22Rv1 (cell line): ENCODE measurements around the gene SERTAD1.

Experiments used
- H3K27ac ChIP-seq: fragments of 450-650 bp; 2 replicates; pipeline ENCODE4 v1.5.1; 2017
- ZFX ChIP-seq: fragments of 450-650 bp; IDR thresholded peaks from 2 replicates; pipeline ENCODE4 v1.6.1; 2017; ENCODE audit warnings: antibody characterized with exemption, borderline replicate concordance
- TF ChIP-seq, protein P1 (sequence below): fragments of 450-650 bp; IDR thresholded peaks from 2 replicates; pipeline ENCODE4 v1.5.1; 2017; ENCODE audit warnings: mild to moderate bottlenecking

The SERTAD1 gene

DNA sequence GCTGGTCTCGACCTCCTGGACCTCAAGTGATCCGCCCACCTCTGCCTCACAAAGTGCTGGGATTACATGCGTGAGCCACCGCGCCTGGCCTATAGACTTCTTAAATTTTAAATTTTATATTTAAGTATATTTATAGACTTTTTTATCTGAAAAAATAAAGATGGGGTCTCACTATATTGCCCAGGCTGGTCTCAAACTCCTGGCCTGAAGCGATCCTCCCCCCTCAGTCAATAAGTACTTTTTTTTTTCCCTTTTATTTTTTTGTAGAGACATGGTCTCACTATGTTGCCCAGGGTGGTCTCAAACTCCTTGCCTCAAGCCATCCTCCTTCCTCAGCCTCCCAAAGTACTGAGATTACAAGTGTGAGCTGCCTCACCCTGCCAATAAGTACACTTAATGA is 1.9 kb downstream of the SERTAD1 start:
- TF ChIP-seq, protein P1, sequence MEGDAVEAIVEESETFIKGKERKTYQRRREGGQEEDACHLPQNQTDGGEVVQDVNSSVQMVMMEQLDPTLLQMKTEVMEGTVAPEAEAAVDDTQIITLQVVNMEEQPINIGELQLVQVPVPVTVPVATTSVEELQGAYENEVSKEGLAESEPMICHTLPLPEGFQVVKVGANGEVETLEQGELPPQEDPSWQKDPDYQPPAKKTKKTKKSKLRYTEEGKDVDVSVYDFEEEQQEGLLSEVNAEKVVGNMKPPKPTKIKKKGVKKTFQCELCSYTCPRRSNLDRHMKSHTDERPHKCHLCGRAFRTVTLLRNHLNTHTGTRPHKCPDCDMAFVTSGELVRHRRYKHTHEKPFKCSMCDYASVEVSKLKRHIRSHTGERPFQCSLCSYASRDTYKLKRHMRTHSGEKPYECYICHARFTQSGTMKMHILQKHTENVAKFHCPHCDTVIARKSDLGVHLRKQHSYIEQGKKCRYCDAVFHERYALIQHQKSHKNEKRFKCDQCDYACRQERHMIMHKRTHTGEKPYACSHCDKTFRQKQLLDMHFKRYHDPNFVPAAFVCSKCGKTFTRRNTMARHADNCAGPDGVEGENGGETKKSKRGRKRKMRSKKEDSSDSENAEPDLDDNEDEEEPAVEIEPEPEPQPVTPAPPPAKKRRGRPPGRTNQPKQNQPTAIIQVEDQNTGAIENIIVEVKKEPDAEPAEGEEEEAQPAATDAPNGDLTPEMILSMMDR, result no peak
- no peak for TF ChIP-seq ZFX
- H3K27ac ChIP-seq, result peak overlapping the region; percentile 99

DNA sequence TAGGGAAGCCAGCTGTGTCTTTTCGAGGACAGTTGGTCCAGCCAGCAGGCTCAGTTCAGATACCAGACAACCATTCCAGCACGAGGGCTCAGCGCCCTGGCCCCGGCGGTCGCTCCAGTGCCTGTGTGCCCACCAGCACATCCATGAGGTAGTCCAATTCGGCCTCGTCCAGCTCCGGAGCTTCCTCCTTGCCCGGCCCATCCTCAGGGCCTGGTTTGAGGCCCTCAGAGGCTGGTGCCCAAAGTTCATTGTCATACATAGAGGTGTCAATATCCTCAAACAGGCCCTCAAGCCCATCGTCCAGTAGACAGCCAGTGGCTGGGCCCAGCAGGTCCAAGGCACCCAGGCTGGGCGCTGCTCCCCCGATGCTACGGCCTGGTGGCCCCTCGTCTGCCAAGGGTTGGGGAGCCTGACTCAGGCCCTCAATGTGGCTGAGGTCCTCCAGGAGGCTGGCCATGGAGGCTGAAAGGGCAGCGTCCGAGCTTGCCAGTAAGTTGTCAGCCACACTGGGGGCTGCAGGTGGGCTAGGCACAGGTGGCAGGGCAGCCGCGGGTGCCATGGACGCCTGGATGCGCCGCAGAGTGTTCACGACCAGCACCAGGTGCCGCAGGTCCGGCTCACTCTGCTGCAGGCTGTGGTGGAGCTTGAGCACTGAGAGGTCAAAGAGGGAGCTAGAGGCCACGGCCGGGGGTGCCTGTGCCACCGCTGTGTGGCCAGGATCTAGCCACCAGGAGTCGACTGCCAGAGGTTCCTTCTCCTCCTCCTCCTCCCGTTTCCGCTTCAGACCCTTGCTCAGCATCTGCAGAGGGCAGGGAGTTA is 2.8 kb downstream of the SERTAD1 start:
- peak overlapping the region; percentile 87 for H3K27ac ChIP-seq
- TF ChIP-seq, protein P1, result no peak
- no peak for TF ChIP-seq ZFX

DNA sequence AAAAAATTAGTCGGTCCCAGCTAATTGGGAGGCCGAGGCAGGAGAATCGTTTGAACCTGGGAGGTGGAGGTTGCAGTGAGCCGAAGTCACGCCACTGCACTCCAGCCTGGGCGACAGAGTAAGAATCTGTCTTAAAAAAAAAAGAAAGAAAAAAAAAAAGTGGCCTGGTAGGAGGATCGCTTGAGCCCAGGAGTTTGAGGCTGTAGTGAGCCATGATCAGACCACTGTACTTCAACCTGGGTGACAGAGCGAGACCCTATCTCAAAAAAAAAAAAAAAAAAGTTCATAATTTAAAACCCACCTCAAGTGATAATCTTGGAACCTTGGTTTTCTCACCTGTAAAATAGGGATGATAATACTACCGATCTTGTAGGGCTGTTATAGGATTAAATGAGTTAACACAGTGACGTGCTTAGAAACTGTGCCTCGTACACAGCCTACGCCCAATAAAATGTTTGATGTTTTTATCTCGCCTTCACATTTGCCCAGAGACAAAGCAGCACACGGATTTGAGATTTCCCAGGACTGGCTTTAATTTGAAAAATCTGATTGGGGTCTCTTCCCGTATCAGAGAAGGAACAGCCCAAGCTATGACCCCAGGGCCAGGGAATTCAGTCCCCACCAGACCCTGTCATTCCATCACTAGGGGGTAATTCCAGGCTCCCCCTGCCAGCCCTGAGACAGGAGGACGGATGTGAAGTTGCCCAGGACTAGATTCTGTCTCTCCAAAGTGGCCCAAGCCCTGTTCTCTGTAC is 3.6 kb downstream of the SERTAD1 start:
- no peak for TF ChIP-seq ZFX
- TF ChIP-seq, protein P1, result no peak
- peak overlapping the region; percentile 87 for H3K27ac ChIP-seq

DNA sequence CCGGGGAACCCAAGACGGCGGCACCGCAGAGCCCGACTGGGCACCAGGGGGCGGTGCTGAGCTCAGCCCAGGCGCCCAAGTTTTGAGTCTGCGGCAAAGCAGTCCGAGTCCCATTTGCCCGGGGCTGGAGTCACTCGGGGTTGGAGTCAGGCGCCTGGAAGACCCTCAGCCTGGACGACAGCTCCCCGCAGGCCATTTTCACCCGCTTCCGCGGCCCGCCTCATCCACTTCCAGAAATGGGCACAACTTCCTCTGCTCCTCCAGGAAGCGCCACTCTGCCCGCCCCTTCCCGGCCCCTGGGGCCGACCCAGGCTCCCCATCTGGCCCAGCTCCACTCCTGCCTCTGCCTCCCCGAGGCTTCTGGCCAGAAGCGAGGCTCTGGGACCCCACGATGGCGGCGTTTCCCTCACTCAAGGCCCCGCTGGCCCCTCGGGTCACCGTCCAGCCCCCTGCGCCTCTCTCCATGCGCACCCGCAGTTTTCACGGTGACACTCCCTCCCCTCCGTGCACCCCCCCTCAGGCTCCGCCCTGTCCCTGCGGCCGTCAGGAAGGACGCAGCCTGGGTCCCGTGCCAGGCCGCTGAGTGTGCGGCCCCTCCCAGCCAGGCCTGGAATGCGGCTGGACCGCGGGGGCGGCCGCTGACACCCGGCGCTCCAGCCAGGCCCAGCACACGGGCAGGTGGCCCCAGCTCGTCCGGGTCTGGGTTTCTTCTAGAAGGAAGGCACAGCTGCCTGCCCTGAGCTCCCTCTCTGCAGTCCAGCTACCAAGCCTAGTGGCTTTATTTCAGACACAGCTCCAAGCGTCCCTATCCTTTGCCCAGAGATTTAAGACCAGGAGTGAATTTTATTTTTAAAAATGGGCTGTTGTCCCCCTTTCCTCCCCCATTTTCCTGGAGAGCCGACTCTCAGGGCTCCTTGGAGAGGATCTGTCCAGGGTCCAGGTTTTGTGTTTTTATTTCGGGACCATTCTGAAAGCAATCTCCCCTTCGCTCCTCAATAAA is 4.7 kb downstream of the SERTAD1 start:
- peak overlapping the region; percentile 87 for H3K27ac ChIP-seq
- TF ChIP-seq ZFX, result no peak
- TF ChIP-seq, protein P1, result peak; percentile 99

DNA sequence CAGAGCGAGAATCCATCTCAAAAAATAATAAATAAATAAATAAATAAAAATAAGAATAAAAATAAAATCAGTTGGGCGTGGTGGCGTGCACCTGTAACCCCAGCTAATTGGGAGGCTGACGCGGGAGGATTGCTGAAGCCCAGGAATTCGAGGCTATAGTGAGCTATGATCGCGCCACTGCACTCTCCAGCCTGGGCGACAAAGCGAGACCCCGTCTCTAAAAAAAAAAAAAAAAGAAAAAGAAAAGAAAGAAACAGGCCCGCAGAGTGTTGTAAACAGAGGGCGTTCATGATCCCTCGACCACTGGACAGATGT is 5.4 kb downstream of the SERTAD1 start:
- TF ChIP-seq ZFX, result no peak
- TF ChIP-seq, protein P1, result no peak
- H3K27ac ChIP-seq, result peak overlapping the region; percentile 87

DNA sequence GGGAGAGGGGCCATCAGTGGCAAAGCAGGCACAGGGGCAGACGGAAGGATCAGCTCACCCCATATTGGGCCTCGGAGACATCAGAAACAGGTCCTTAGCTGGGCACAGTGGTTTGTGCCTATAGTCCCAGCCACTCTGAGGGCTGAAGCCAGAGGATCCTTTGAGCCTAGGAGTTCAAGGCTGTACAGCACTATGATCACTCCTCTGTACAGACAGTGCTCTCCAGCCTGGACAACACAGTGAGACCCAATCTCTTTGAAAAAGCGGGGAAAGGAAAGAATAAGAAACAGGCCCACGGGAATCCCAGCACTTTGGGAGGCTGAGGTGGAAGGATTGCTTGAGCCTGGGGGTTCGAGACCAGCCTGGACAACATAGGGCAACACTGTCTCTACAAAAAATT is 6.0 kb downstream of the SERTAD1 start:
- TF ChIP-seq, protein P1, result no peak
- no peak for TF ChIP-seq ZFX
- no peak overlapping the region for H3K27ac ChIP-seq
